Ascending aorta (tissue), 2 donors: ENCODE results near the gene MYLIP. TPM values are rescaled to one million over a fixed set of nuclear protein-coding genes. Genes with fewer than 3 reads are reported as not detected.
A peak's percentile ranks its signal among the peaks of the same experiment; 100 is the strongest.

Experiments used
- DNase-seq, 2 donors: peaks; one replicate each; pipeline ENCODE4 v3.0.0-alpha.2; 2019; ENCODE audit warnings: low spot score in 2 of 2
- H3K27ac ChIP-seq, 2 donors: fragments of 200-600 bp; sonication (generic); one replicate each; pipeline ENCODE4 v1.5.1; 2016 to 2017; ENCODE audit warnings: mild to moderate bottlenecking in 1 of 2
- H3K27me3 ChIP-seq: fragments of 200-600 bp; sonication (generic); one replicate; pipeline ENCODE4 v1.5.1; 2017
- H3K36me3 ChIP-seq, 2 donors: fragments of 200-600 bp; sonication (generic); one replicate each; pipeline ENCODE4 v1.5.1; 2016
- H3K4me1 ChIP-seq, 2 donors: fragments of 200-600 bp; sonication (generic); one replicate each; pipeline ENCODE4 v1.5.1; 2016 to 2017; ENCODE audit warnings: mild to moderate bottlenecking in 1 of 2
- H3K4me3 ChIP-seq, 2 donors: fragments of 200-600 bp; sonication (generic); one replicate each; pipeline ENCODE4 v1.5.1; 2016 to 2017; ENCODE audit warnings: mild to moderate bottlenecking in 1 of 2
- H3K9me3 ChIP-seq, 2 donors: fragments of 200-600 bp; sonication (generic); one replicate each; pipeline ENCODE4 v1.5.1; 2016
- CTCF ChIP-seq, 3 experiments: fragments of 200-600 bp in 2 of 3; fragments of 450-650 bp in 1 of 3; sonication (generic) in 2 of 3; IDR thresholded peaks; one replicate each; pipeline ENCODE4 v1.5.1; 2016 to 2019; ENCODE audit warnings: antibody characterized with exemption in 3 of 3, mild to moderate bottlenecking in 1 of 3, moderate library complexity in 1 of 3
- intact Hi-C: fragments of 100-400 bp; cut with DNase I; formaldehyde crosslinking; loops from one replicate; pipeline ENCODE4 v1.15.1; 2023
- total RNA-seq: library from RNA; depleted of rRNA; stranded (reverse); fragments of >200 nt; gene quantifications from one replicate; pipeline ENCODE4 v1.1.0, GENCODE V29; 2016

MYLIP gene
- total RNA-seq, 1 donor from 2014 or later, result 36.1 TPM

DNA sequence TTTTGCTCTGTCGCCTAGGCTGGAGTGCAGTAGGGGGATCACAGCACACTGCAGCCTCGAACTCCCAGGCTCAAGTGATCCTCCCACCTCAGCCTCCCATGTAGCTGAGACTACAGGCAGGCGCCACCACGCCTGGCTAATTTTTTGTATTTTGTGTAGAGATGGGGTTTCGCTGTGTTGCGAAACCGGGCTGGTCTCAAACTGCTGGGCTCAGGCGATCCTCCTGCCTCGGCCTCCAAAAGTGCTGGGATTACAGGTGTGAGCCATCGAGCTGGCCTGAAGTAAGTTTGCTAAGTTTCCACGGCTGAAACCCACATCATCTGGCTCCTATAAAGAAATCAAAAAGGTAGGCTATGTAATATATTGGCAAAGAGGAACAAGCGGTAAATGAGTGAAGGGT, 1.4 kb upstream of the MYLIP start:
- no peak for DNase-seq
- no peaks in the 10 kb centered on the region for H3K27me3 ChIP-seq

GRCh38 chr6:16129623-16130401, 926 bp downstream of the MYLIP start:
- H3K4me1 ChIP-seq, result peaks cover 6 to 26% of the 10 kb centered on the region in 2 donors
- peaks cover 0 to 10% of the 10 kb centered on the region in 2 donors for H3K36me3 ChIP-seq
- no peak for DNase-seq
- no peaks in the 10 kb centered on the region for H3K9me3 ChIP-seq
- H3K4me3 ChIP-seq, result peak overlapping the region; percentile 94 to 96
- H3K27me3 ChIP-seq, result no peaks in the 10 kb centered on the region
- TF ChIP-seq CTCF (IDR thresholded peaks at IDR 0.05), result no peak
- intact Hi-C loops, result loop anchor here (1.0 to 10.0 kb wide), 8 partner anchors 25 to 883 kb away; partner anchors contain the start of genes ATXN1 and JARID2
- H3K27ac ChIP-seq, result peak overlapping the region; percentile 93 to 98

More for the DNA sequence above, 1.4 kb upstream of the MYLIP start:
- TF ChIP-seq CTCF (IDR thresholded peaks at IDR 0.05), result no peak
- Histone ChIP-seq H3K36me3 (peaks cover 0 to 10% of the 10 kb centered on the region in 2 donors), H3K4me3 (no peak overlapping the region), H3K27ac (no peak overlapping the region), H3K9me3 (no peaks in the 10 kb centered on the region), H3K4me1 (peaks cover 0 to 11% of the 10 kb centered on the region in 2 donors)
- intact Hi-C loops, result loop anchor here (5.0 kb wide), 1 partner anchor 190 kb away; no protein-coding TSS in a partner anchor

- intact Hi-C loops, result loop anchor here (5.0 to 10.0 kb wide), 3 partner anchors 144 to 883 kb away; partner anchors contain the start of genes ATXN1 and JARID2
- peak overlapping the region; percentile 94 to 96 for H3K4me3 ChIP-seq
- H3K27me3 ChIP-seq, result no peaks in the 10 kb centered on the region
- DNase-seq, result no peak
- H3K36me3 ChIP-seq, result peaks cover 0 to 10% of the 10 kb centered on the region in 2 donors
- peak overlapping the region; percentile 93 to 98 for H3K27ac ChIP-seq
- H3K9me3 ChIP-seq, result no peaks in the 10 kb centered on the region
- peaks cover 6 to 32% of the 10 kb centered on the region in 2 donors for H3K4me1 ChIP-seq
- TF ChIP-seq CTCF (IDR thresholded peaks at IDR 0.05), result no peak
Measured at GRCh38 chr6:16130437-16130891, 1.6 kb downstream of the MYLIP start.

DNA sequence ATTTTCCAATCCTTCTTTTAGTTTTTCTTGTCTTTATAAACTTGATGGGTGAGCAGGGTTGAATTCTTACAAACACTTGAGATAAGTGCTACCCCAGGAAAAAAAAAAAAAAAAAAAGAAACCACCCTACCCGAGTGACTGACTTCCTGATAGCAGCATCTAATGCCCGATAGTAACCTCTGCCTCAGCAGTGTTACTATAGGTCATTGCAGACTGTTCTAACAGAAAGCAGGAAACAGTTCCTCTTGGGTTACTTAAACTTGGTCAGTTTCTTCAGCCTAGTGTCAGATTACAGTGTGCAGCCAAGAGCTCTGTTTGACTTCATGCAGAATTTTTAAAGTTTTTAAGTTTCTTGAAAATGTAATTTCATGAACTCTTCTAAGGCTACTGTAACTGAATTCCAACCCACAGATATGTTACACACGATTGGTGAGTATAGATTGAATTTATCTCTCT, 2.1 kb downstream of the MYLIP start:
- H3K36me3 ChIP-seq, result peaks cover 0 to 10% of the 10 kb centered on the region in 2 donors
- H3K9me3 ChIP-seq, result no peaks in the 10 kb centered on the region
- peaks cover 6 to 36% of the 10 kb centered on the region in 2 donors for H3K4me1 ChIP-seq
- intact Hi-C loops, result loop anchor here (5.0 to 10.0 kb wide), 3 partner anchors 144 to 884 kb away; partner anchors contain the start of genes ATXN1 and JARID2
- peak overlapping the region; percentile 94 to 96 for H3K4me3 ChIP-seq
- H3K27ac ChIP-seq, result peak overlapping the region; percentile 93 to 98
- H3K27me3 ChIP-seq, result no peaks in the 10 kb centered on the region
- peak in 1 of 2 donors; percentile 81 for DNase-seq
- TF ChIP-seq CTCF (IDR thresholded peaks at IDR 0.05), result no peak

- Histone ChIP-seq H3K36me3 (peaks cover 0 to 10% of the 10 kb centered on the region in 2 donors), H3K4me3 (peak overlapping the region; percentile 33 to 94), H3K27me3 (no peaks in the 10 kb centered on the region), H3K4me1 (peaks cover 6 to 53% of the 10 kb centered on the region in 2 donors), H3K9me3 (no peaks in the 10 kb centered on the region), H3K27ac (peak overlapping the region; percentile 15 to 76)
- TF ChIP-seq CTCF (IDR thresholded peaks at IDR 0.05), result no peak
- intact Hi-C loops, result loop anchor here (5.0 to 10.0 kb wide), 3 partner anchors 142 to 886 kb away; partner anchors contain the start of genes ATXN1 and JARID2
- no peak for DNase-seq
Measured at GRCh38 chr6:16132909-16133308, 4.0 kb downstream of the MYLIP start.
